ENCODE measurements around the gene GDI2.

The GDI2 gene

GRCh38 chr10:5764422-5765297 lies 48.6 kb downstream of the GDI2 start:
- no peak for DNase-seq (ENCODE audit: low read depth, low spot score)
- TF ChIP-seq POLR2AphosphoS5 (IDR thresholded peaks at IDR 0.05; ENCODE audit: borderline replicate concordance, low read depth, low read length) (no peak), EZH2 (IDR thresholded peaks at IDR 0.05) (no peak), FOXP2 (optimal IDR thresholded peaks at IDR 0.05; ENCODE audit: control extremely low read depth, extremely low read length, insufficient read depth) (no peak)
- no peak overlapping the region for H3K9ac ChIP-seq (ENCODE audit: insufficient read length)
- H3K27ac ChIP-seq = no peak overlapping the region
- H3K9me3 ChIP-seq (ENCODE audit: low read depth, low read length) = no peaks in the 10 kb centered on the region
- no peak overlapping the region for H3K4me3 ChIP-seq
- H3K36me3 ChIP-seq (ENCODE audit: insufficient read depth, low read length) = peaks cover 72% of the 10 kb centered on the region

GRCh38 chr10:5762531-5762930 lies 50.7 kb downstream of the GDI2 start:
- H3K27ac ChIP-seq = no peak overlapping the region
- no peak for DNase-seq (ENCODE audit: low read depth, low spot score)
- peaks cover 77% of the 10 kb centered on the region for H3K36me3 ChIP-seq (ENCODE audit: insufficient read depth, low read length)
- no peak overlapping the region for H3K9ac ChIP-seq (ENCODE audit: insufficient read length)
- H3K9me3 ChIP-seq (ENCODE audit: low read depth, low read length) = no peaks in the 10 kb centered on the region
- H3K4me3 ChIP-seq = no peak overlapping the region
- TF ChIP-seq FOXP2 (optimal IDR thresholded peaks at IDR 0.05; ENCODE audit: control extremely low read depth, extremely low read length, insufficient read depth) = no peak
- TF ChIP-seq POLR2AphosphoS5 (IDR thresholded peaks at IDR 0.05; ENCODE audit: borderline replicate concordance, low read depth, low read length) = no peak

- peaks cover 75% of the 10 kb centered on the region for H3K36me3 ChIP-seq (ENCODE audit: insufficient read depth, low read length)
- no peaks in the 10 kb centered on the region for H3K9me3 ChIP-seq (ENCODE audit: low read depth, low read length)
- no peak overlapping the region for H3K27ac ChIP-seq
- no peak overlapping the region for H3K9ac ChIP-seq (ENCODE audit: insufficient read length)
- TF ChIP-seq FOXP2 (optimal IDR thresholded peaks at IDR 0.05; ENCODE audit: control extremely low read depth, extremely low read length, insufficient read depth) (no peak), EZH2 (IDR thresholded peaks at IDR 0.05) (no peak), POLR2AphosphoS5 (IDR thresholded peaks at IDR 0.05; ENCODE audit: borderline replicate concordance, low read depth, low read length) (no peak)
- H3K4me3 ChIP-seq = no peak overlapping the region
- no peak for DNase-seq (ENCODE audit: low read depth, low spot score)
Observed at GRCh38 chr10:5761220-5761619, 52.0 kb downstream of the GDI2 start.

GRCh38 chr10:5760515-5760914 lies 52.7 kb downstream of the GDI2 start:
- no peak for TF ChIP-seq FOXP2 (optimal IDR thresholded peaks at IDR 0.05; ENCODE audit: control extremely low read depth, extremely low read length, insufficient read depth)
- no peak for TF ChIP-seq EZH2 (IDR thresholded peaks at IDR 0.05)
- no peak for TF ChIP-seq POLR2AphosphoS5 (IDR thresholded peaks at IDR 0.05; ENCODE audit: borderline replicate concordance, low read depth, low read length)
- DNase-seq (ENCODE audit: low read depth, low spot score) = no peak
- Histone ChIP-seq H3K27ac (no peak overlapping the region), H3K9me3 (ENCODE audit: low read depth, low read length) (no peaks in the 10 kb centered on the region), H3K4me3 (no peak overlapping the region), H3K9ac (ENCODE audit: insufficient read length) (no peak overlapping the region), H3K36me3 (ENCODE audit: insufficient read depth, low read length) (peaks cover 68% of the 10 kb centered on the region)

- Histone ChIP-seq H3K36me3 (ENCODE audit: insufficient read depth, low read length) (peaks cover 54% of the 10 kb centered on the region), H3K4me3 (no peak overlapping the region), H3K27ac (no peak overlapping the region), H3K9ac (ENCODE audit: insufficient read length) (no peak overlapping the region), H3K9me3 (ENCODE audit: low read depth, low read length) (no peaks in the 10 kb centered on the region)
- no peak for TF ChIP-seq POLR2AphosphoS5 (IDR thresholded peaks at IDR 0.05; ENCODE audit: borderline replicate concordance, low read depth, low read length)
- no peak for TF ChIP-seq FOXP2 (optimal IDR thresholded peaks at IDR 0.05; ENCODE audit: control extremely low read depth, extremely low read length, insufficient read depth)
- TF ChIP-seq EZH2 (IDR thresholded peaks at IDR 0.05) = no peak
- no peak for DNase-seq (ENCODE audit: low read depth, low spot score)
Observed at GRCh38 chr10:5758927-5759326, 54.3 kb downstream of the GDI2 start.

GRCh38 chr10:5757766-5758517 lies 55.3 kb downstream of the GDI2 start:
- peaks cover 54% of the 10 kb centered on the region for H3K36me3 ChIP-seq (ENCODE audit: insufficient read depth, low read length)

GRCh38 chr10:5752301-5752871 lies 60.8 kb downstream of the GDI2 start:
- DNase-seq (ENCODE audit: low read depth, low spot score) = no peak
- TF ChIP-seq EZH2 (IDR thresholded peaks at IDR 0.05) = no peak
- TF ChIP-seq FOXP2 (optimal IDR thresholded peaks at IDR 0.05; ENCODE audit: control extremely low read depth, extremely low read length, insufficient read depth) = no peak
- no peak for TF ChIP-seq POLR2AphosphoS5 (IDR thresholded peaks at IDR 0.05; ENCODE audit: borderline replicate concordance, low read depth, low read length)
- Histone ChIP-seq H3K9ac (ENCODE audit: insufficient read length) (no peak overlapping the region), H3K4me3 (no peak overlapping the region), H3K9me3 (ENCODE audit: low read depth, low read length) (no peaks in the 10 kb centered on the region), H3K27ac (no peak overlapping the region), H3K36me3 (ENCODE audit: insufficient read depth, low read length) (peaks cover 12% of the 10 kb centered on the region; the same call in 1 of the 2 replicates)

More at GRCh38 chr10:5757766-5758517, 55.3 kb downstream of the GDI2 start:
- DNase-seq (ENCODE audit: low read depth, low spot score) = no peak
- TF ChIP-seq FOXP2 (optimal IDR thresholded peaks at IDR 0.05; ENCODE audit: control extremely low read depth, extremely low read length, insufficient read depth) = no peak
- H3K4me3 ChIP-seq = no peak overlapping the region
- H3K27ac ChIP-seq = no peak overlapping the region
- no peaks in the 10 kb centered on the region for H3K9me3 ChIP-seq (ENCODE audit: low read depth, low read length)
- H3K9ac ChIP-seq (ENCODE audit: insufficient read length) = no peak overlapping the region

- Histone ChIP-seq H3K36me3 (ENCODE audit: insufficient read depth, low read length) (peaks cover 13% of the 10 kb centered on the region; the same call in 1 of the 2 replicates), H3K4me3 (no peak overlapping the region), H3K9ac (ENCODE audit: insufficient read length) (no peak overlapping the region), H3K9me3 (ENCODE audit: low read depth, low read length) (no peaks in the 10 kb centered on the region), H3K27ac (no peak overlapping the region)
- no peak for TF ChIP-seq FOXP2 (optimal IDR thresholded peaks at IDR 0.05; ENCODE audit: control extremely low read depth, extremely low read length, insufficient read depth)
- no peak for TF ChIP-seq EZH2 (IDR thresholded peaks at IDR 0.05)
- no peak for TF ChIP-seq POLR2AphosphoS5 (IDR thresholded peaks at IDR 0.05; ENCODE audit: borderline replicate concordance, low read depth, low read length)
- DNase-seq (ENCODE audit: low read depth, low spot score) = no peak
Observed at GRCh38 chr10:5751601-5752253, 61.5 kb downstream of the GDI2 start.

Data from SK-N-MC (cell line).